GM12878 (cell line): ENCODE measurements around the gene BCAT1. TPM values are rescaled to one million over a fixed set of nuclear protein-coding genes. Genes with fewer than 3 reads are reported as not detected.

Experiments used
- ESRRA ChIP-seq: IDR thresholded peaks from 2 replicates; pipeline ENCODE4 v1.6.1; 2012; ENCODE audit warnings: mild to moderate bottlenecking, low read length, improper control_type of control experiment
- ETV6 ChIP-seq, 2 experiments: fragments of 450-650 bp in 1 of 2; IDR thresholded peaks in 1 of 2; conservative IDR thresholded peaks in 1 of 2; 2 replicates each; pipeline ENCODE4 v1.6.1; 2014; ENCODE audit warnings: antibody characterized with exemption in 1 of 2, borderline replicate concordance in 1 of 2, low read depth in 1 of 2, mild to moderate bottlenecking in 1 of 2, moderate library complexity in 1 of 2
- GABPA ChIP-seq: IDR thresholded peaks from 2 replicates; pipeline ENCODE4 v1.6.1; 2014; ENCODE audit warnings: antibody characterized with exemption, low read depth, mild to moderate bottlenecking, inconsistent platforms
- KAT2A ChIP-seq: conservative IDR thresholded peaks from 2 replicates; pipeline ENCODE4 v1.6.1; 2011; ENCODE audit warnings: low read depth, low read length; ENCODE audit not compliant: control insufficient read depth
- KDM1A ChIP-seq: fragments of 200-600 bp; sonication (generic); IDR thresholded peaks from 2 replicates; pipeline ENCODE4 v1.6.1; 2016; ENCODE audit warnings: borderline replicate concordance
- LARP7 ChIP-seq: fragments of 450-650 bp; IDR thresholded peaks from 2 replicates; pipeline ENCODE4 v1.6.1; 2017; ENCODE audit warnings: mild to moderate bottlenecking
- RAD51 ChIP-seq: fragments of 450-650 bp; IDR thresholded peaks from 2 replicates; pipeline ENCODE4 v1.6.1; 2016; ENCODE audit warnings: moderate library complexity, mild to moderate bottlenecking, inconsistent platforms
- RFX5 ChIP-seq: IDR thresholded peaks from 2 replicates; pipeline ENCODE4 v1.6.1; 2011; ENCODE audit warnings: low read depth, low read length, improper control_type of control experiment
- RUNX3 ChIP-seq: IDR thresholded peaks from 2 replicates; pipeline ENCODE4 v1.6.1; 2012; ENCODE audit warnings: low read length, inconsistent platforms
- SMARCA5 ChIP-seq: fragments of 450-650 bp; IDR thresholded peaks from 2 replicates; pipeline ENCODE4 v1.6.1; 2017; ENCODE audit warnings: mild to moderate bottlenecking
- SMC3 ChIP-seq: IDR thresholded peaks from 2 replicates; pipeline ENCODE4 v1.6.1; 2011; ENCODE audit warnings: low read length, improper control_type of control experiment, borderline replicate concordance
- SREBF1 ChIP-seq: IDR thresholded peaks from 2 replicates; pipeline ENCODE4 v1.6.1; 2012; ENCODE audit warnings: mild to moderate bottlenecking, low read length
- SREBF2 ChIP-seq: IDR thresholded peaks from 2 replicates; pipeline ENCODE4 v1.6.1; 2012; ENCODE audit warnings: mild to moderate bottlenecking, low read length
- TCF3 ChIP-seq: IDR thresholded peaks from 2 replicates; pipeline ENCODE4 v1.6.1; 2012; ENCODE audit warnings: low read depth, mild to moderate bottlenecking, low read length, borderline replicate concordance; ENCODE audit not compliant: insufficient read depth
- ZNF217 ChIP-seq: fragments of 450-650 bp; IDR thresholded peaks from 2 replicates; pipeline ENCODE4 v1.6.1; 2017; ENCODE audit warnings: antibody characterized with exemption, mild to moderate bottlenecking
- ZNF274 ChIP-seq: IDR thresholded peaks from one replicate; pipeline ENCODE4 v1.8.0; 2011; ENCODE audit not compliant: insufficient read length, insufficient read depth
- ZNF622 ChIP-seq: fragments of 450-650 bp; IDR thresholded peaks from 2 replicates; pipeline ENCODE4 v1.6.1; 2017; ENCODE audit warnings: mild to moderate bottlenecking, inconsistent platforms
- polyA plus RNA-seq, 11 experiments: library from polyadenylated mRNA; depleted of rRNA in 4 of 11; unstranded in 6 of 11; stranded (reverse) in 5 of 11; fragments of >200 nt; fragmentation: Nextera tagmentation in 4 of 11; fragmentation: Illumina TruSeq in 1 of 11; extraction: Ambion mirVana in 4 of 11; extraction: Trizol in 1 of 11; gene quantifications; 1 replicate in 1 of 11; 2 replicates in 10 of 11; pipeline versions ENCODE4 v1.2.1 to v1.2.3, GENCODE V29; 2011 to 2016; ENCODE audit warnings: inconsistent platforms in 2 of 11, missing spikeins in 2 of 11, low read depth in 1 of 11
- total RNA-seq, 4 experiments: library from RNA; depleted of rRNA in 3 of 4; stranded (reverse); fragments of >200 nt in 3 of 4; fragmentation: Illumina TruSeq in 1 of 4; extraction: Trizol in 1 of 4; gene quantifications; 2 replicates each; pipeline versions ENCODE4 v1.2.1 to v1.2.3, GENCODE V29; 2013 to 2021
- TF ChIP-seq, protein P1 (sequence below): fragments of 450-650 bp; conservative IDR thresholded peaks from 2 replicates; pipeline ENCODE4 v1.6.1; 2017; ENCODE audit warnings: mild to moderate bottlenecking, moderate library complexity
- TF ChIP-seq, protein P2 (sequence below): fragments of 450-650 bp; IDR thresholded peaks from 2 replicates; pipeline ENCODE4 v1.6.1; 2017; ENCODE audit warnings: mild to moderate bottlenecking, low read depth, inconsistent platforms; ENCODE audit not compliant: poor library complexity, severe bottlenecking
- TF ChIP-seq, protein P3 (sequence below): IDR thresholded peaks from 2 replicates; pipeline ENCODE4 v1.6.1; 2011; ENCODE audit warnings: low read depth, low read length, improper control_type of control experiment, borderline replicate concordance
- TF ChIP-seq, protein P4 (sequence below): fragments of 450-650 bp; IDR thresholded peaks from 2 replicates; pipeline ENCODE4 v1.6.1; 2017; ENCODE audit warnings: antibody characterized with exemption, mild to moderate bottlenecking, moderate library complexity
- TF ChIP-seq, protein P5 (sequence below): IDR thresholded peaks from 2 replicates; pipeline ENCODE4 v1.6.1; 2011; ENCODE audit warnings: borderline replicate concordance, low read depth, mild to moderate bottlenecking, moderate library complexity, mixed read lengths, low read length; ENCODE audit not compliant: insufficient read depth; ENCODE audit errors: extremely low read length

The BCAT1 gene
- total and polyA plus RNA-seq, 10 of the 15 experiments (the other 5 are each of a cell fraction or from before 2014, with no cell fraction given): 26.2 to 187 (median 81.9) TPM

DNA sequence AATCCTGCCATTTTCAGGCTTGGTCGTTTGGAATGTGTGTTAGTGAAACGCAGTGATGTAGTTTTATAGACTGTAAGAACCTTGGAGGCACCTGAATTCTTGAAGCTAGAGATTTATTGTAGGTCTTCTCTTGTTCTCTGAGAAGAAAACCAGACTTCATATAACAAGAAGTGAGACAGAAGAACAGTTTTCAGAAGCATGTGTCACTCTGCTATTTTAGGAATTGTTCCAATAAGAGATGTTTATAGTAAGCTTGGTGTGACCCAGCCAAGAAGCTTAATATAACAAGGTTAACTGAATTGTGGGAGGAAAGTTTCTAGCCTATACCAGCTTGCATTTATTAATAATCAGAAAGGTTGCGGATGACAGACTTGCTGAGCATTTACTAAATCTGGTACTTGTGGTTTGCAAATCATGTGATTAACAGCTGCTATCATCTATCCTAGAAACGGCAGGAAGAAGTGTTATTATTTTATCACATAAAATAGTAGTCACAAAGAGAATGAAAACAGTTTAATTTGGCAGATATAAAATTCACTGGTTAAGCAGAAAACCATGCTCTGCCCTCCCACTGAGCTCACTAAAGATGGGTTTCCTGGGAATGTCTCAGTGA lies 49.2 kb upstream of the BCAT1 start (continued):
- TF ChIP-seq, protein P1, sequence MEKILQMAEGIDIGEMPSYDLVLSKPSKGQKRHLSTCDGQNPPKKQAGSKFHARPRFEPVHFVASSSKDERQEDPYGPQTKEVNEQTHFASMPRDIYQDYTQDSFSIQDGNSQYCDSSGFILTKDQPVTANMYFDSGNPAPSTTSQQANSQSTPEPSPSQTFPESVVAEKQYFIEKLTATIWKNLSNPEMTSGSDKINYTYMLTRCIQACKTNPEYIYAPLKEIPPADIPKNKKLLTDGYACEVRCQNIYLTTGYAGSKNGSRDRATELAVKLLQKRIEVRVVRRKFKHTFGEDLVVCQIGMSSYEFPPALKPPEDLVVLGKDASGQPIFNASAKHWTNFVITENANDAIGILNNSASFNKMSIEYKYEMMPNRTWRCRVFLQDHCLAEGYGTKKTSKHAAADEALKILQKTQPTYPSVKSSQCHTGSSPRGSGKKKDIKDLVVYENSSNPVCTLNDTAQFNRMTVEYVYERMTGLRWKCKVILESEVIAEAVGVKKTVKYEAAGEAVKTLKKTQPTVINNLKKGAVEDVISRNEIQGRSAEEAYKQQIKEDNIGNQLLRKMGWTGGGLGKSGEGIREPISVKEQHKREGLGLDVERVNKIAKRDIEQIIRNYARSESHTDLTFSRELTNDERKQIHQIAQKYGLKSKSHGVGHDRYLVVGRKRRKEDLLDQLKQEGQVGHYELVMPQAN: 0 out of 2 replicates have a peak, but pooled peaks have one; percentile 64
- TF ChIP-seq SMC3: 0 out of 2 replicates have a peak, but pooled peaks have one; percentile 17
- peak; percentile 99 for TF ChIP-seq RUNX3
- TF ChIP-seq, protein P2, sequence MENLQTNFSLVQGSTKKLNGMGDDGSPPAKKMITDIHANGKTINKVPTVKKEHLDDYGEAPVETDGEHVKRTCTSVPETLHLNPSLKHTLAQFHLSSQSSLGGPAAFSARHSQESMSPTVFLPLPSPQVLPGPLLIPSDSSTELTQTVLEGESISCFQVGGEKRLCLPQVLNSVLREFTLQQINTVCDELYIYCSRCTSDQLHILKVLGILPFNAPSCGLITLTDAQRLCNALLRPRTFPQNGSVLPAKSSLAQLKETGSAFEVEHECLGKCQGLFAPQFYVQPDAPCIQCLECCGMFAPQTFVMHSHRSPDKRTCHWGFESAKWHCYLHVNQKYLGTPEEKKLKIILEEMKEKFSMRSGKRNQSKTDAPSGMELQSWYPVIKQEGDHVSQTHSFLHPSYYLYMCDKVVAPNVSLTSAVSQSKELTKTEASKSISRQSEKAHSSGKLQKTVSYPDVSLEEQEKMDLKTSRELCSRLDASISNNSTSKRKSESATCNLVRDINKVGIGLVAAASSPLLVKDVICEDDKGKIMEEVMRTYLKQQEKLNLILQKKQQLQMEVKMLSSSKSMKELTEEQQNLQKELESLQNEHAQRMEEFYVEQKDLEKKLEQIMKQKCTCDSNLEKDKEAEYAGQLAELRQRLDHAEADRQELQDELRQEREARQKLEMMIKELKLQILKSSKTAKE: peak; percentile 98
- no peak for TF ChIP-seq SMARCA5
- TF ChIP-seq LARP7: no peak
- no peak for TF ChIP-seq KDM1A
- TF ChIP-seq SREBF1: no peak
- TF ChIP-seq, protein P3, sequence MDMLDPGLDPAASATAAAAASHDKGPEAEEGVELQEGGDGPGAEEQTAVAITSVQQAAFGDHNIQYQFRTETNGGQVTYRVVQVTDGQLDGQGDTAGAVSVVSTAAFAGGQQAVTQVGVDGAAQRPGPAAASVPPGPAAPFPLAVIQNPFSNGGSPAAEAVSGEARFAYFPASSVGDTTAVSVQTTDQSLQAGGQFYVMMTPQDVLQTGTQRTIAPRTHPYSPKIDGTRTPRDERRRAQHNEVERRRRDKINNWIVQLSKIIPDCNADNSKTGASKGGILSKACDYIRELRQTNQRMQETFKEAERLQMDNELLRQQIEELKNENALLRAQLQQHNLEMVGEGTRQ: peak; percentile 34; the same call in 1 of the 2 replicates
- TF ChIP-seq, protein P4, sequence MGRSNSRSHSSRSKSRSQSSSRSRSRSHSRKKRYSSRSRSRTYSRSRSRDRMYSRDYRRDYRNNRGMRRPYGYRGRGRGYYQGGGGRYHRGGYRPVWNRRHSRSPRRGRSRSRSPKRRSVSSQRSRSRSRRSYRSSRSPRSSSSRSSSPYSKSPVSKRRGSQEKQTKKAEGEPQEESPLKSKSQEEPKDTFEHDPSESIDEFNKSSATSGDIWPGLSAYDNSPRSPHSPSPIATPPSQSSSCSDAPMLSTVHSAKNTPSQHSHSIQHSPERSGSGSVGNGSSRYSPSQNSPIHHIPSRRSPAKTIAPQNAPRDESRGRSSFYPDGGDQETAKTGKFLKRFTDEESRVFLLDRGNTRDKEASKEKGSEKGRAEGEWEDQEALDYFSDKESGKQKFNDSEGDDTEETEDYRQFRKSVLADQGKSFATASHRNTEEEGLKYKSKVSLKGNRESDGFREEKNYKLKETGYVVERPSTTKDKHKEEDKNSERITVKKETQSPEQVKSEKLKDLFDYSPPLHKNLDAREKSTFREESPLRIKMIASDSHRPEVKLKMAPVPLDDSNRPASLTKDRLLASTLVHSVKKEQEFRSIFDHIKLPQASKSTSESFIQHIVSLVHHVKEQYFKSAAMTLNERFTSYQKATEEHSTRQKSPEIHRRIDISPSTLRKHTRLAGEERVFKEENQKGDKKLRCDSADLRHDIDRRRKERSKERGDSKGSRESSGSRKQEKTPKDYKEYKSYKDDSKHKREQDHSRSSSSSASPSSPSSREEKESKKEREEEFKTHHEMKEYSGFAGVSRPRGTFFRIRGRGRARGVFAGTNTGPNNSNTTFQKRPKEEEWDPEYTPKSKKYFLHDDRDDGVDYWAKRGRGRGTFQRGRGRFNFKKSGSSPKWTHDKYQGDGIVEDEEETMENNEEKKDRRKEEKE: no peak
- TF ChIP-seq, protein P5, sequence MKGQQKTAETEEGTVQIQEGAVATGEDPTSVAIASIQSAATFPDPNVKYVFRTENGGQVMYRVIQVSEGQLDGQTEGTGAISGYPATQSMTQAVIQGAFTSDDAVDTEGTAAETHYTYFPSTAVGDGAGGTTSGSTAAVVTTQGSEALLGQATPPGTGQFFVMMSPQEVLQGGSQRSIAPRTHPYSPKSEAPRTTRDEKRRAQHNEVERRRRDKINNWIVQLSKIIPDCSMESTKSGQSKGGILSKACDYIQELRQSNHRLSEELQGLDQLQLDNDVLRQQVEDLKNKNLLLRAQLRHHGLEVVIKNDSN: no peak
- no peak for TF ChIP-seq ZNF274
- no peak for TF ChIP-seq SREBF2
- no peak for TF ChIP-seq ZNF622
- TF ChIP-seq ETV6 (conservative IDR thresholded peaks at IDR 0.05 in 1 of 2, IDR thresholded peaks at IDR 0.05 in 1 of 2; ENCODE audit: borderline replicate concordance in 1 of 2, low read depth in 1 of 2): peak in 1 of 2 experiments; percentile 77; a peak in 1 of 4 replicates
- TF ChIP-seq GABPA: peak; percentile 66
- TF ChIP-seq ZNF217: peak; percentile 92
- TF ChIP-seq KAT2A: no peak
- TF ChIP-seq TCF3: peak; percentile 90
- TF ChIP-seq ESRRA: no peak
- TF ChIP-seq RFX5: no peak
- peak; percentile 92 for TF ChIP-seq RAD51
